ENCODE data around the gene TCF25. TPM values are rescaled to one million over a fixed set of nuclear protein-coding genes. Genes with fewer than 3 reads are reported as not detected.
A peak's percentile ranks its signal among the peaks of the same experiment; 100 is the strongest.

The TCF25 gene
- total RNA-seq, 1 experiment from 2014 or later: 345 TPM

DNA sequence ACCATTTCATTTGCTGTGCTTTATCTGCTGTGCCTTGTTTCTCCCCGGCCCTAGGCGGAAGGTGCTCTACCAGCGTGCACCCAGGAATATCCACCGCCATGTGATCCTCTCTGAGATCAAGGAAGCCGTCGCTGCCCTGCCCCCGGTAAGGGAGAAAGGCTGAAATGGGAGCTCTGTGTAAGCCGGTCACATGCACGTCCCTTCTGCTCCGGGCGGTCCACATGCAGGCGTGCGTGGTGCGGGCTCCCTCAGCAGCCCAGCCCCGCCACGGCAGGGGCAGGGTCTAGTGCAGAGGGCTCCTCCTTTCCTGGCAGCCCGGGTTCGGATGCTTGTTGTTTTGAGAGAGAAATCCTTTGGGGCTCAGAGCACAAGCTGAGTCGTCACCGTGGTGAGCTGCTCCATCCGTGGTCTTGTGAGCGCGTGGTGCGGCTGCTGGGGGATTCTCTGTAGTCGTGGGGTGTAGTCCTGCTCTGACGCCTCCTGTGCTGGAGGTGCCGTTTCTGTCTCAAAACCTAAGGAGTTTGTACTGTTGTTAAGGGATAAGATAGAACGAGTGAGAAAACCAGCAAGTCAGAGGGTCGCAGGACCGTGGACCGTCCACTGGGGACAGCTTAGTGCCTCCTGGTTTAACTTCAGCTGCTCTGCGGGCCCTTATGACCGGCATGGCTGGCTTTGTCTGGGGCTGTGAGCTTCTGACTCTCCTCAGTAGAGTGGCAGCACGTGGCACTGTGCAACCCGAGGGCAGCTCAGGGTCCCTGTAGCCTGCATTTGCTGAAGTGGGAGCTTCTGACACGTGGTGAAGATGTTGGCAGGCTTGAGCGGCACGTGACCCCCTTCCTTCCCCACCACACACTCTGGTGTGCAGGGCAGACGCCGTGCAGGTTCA, 33.0 kb downstream of the TCF25 start:
- TF ChIP-seq, protein P1, sequence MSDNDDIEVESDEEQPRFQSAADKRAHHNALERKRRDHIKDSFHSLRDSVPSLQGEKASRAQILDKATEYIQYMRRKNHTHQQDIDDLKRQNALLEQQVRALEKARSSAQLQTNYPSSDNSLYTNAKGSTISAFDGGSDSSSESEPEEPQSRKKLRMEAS (IDR thresholded peaks at IDR 0.05): no peak
- peak in 1 of 3 experiments; percentile 27; a peak in 1 of 6 replicates for TF ChIP-seq CTCF (IDR thresholded peaks at IDR 0.05 in 2 of 3, conservative IDR thresholded peaks at IDR 0.05 in 1 of 3; ENCODE audit: borderline replicate concordance in 1 of 3, insufficient read depth in 1 of 3, low read depth in 2 of 3, low read length in 2 of 3)
- no peak for DNase-seq (ENCODE audit: low read depth, low spot score)
- H3K4me1 ChIP-seq (ENCODE audit: control insufficient read depth in 1 of 2, insufficient read depth in 2 of 2, low read length in 2 of 2): peaks cover 4 to 11% of the 10 kb centered on the region in 2 experiments; a peak in 3 of 4 replicates
- H3K9me3 ChIP-seq (ENCODE audit: control insufficient read depth in 1 of 2, insufficient read depth in 1 of 2, low read depth in 1 of 2, low read length in 2 of 2): no peaks in the 10 kb centered on the region
- no peak overlapping the region for H3K9ac ChIP-seq (ENCODE audit: low read length)
- H3K4me3 ChIP-seq (replicated peaks in 1 of 2; ENCODE audit: low read depth in 1 of 2, low read length in 2 of 2): no peak overlapping the region
- no TSS peak for BruUV-seq (replicated peaks)
- no peaks in the 10 kb centered on the region for H4K20me1 ChIP-seq (ENCODE audit: insufficient read depth)
- intact Hi-C loops (cut with micrococcal nuclease): no loop called here
- ChIA-PET POLR2A (interaction anchor here (1.0 to 2.7 kb wide), 2 partner anchors 13 to 16 kb away, joined by 5 to 22 read pairs; partner anchors contain the start of genes MC1R and TUBB3), RAD21 (ENCODE audit: low non-redundant PET in 1 of 2, low total read pairs in 2 of 2, uncharacterized antibody in 2 of 2, unreplicated experiment in 2 of 2) (no interaction called here), CTCF (interaction anchor here (0.8 to 5.7 kb wide), 3 partner anchors 12 to 34 kb away, joined by 3 to 57 read pairs (median 26); partner anchors contain the start of genes MC1R and TUBB3)
- H2AFZ ChIP-seq (ENCODE audit: low read depth, low read length, poor library complexity, severe bottlenecking): no peak overlapping the region
- H3K27me3 ChIP-seq (ENCODE audit: insufficient read depth, low read length): no peaks in the 10 kb centered on the region
- peaks cover 20 to 23% of the 10 kb centered on the region in 2 experiments for H3K36me3 ChIP-seq (ENCODE audit: control insufficient read depth in 1 of 2, insufficient read depth in 2 of 2, low read length in 2 of 2)
- H3K4me2 ChIP-seq (ENCODE audit: low read length): no peak overlapping the region
- no peaks in the 10 kb centered on the region for H3K79me2 ChIP-seq (ENCODE audit: insufficient read depth, low read length)
- ATAC-seq: no peak
- no peak overlapping the region; the same call in 1 of the 2 replicates for H3K27ac ChIP-seq (ENCODE audit: low read depth, low read length)
- no peaks in the 10 kb centered on the region for H3K9me2 ChIP-seq (ENCODE audit: insufficient read depth)

Measured in HCT116 (cell line).